Measurements from ENCODE around the gene CIT. TPM values are rescaled to one million over a fixed set of nuclear protein-coding genes. Genes with fewer than 3 reads are reported as not detected.

Gene CIT
- total and polyA plus RNA-seq, 8 donors, result 0.38 to 2.7 (median 0.84) TPM

DNA sequence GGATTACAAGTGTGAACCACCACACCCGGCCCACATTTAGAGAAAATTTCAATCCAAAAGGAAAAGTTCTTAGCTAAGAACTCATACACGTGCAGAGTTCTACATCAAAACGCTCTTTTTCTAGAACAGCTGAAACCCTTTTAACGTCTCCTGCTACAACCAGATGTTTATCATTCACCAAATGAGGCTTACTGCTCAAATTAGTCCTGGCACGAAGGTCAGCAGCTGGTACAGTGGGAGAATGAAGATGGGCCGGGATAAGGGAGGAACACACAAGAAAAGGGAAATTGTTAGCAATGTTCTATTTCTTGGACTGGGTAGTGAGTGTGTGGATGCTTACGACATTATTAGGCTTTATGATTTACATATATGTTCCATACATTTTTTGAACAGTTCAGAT is 171.9 kb downstream of the CIT start:
- no peaks in the 10 kb centered on the region for H3K4me1 ChIP-seq
- WGBS, 2 donors, result 91 to 96% methylated on average over 7 of the region's 7 CpGs
- H3K27me3 ChIP-seq, result no peaks in the 10 kb centered on the region
- ATAC-seq (no peak), DNase-seq (no peak), FAIRE-seq (no peak)
- H3K9me3 ChIP-seq, result no peaks in the 10 kb centered on the region
- H3K4me3 ChIP-seq, result no peak overlapping the region
- TF ChIP-seq, protein P1, sequence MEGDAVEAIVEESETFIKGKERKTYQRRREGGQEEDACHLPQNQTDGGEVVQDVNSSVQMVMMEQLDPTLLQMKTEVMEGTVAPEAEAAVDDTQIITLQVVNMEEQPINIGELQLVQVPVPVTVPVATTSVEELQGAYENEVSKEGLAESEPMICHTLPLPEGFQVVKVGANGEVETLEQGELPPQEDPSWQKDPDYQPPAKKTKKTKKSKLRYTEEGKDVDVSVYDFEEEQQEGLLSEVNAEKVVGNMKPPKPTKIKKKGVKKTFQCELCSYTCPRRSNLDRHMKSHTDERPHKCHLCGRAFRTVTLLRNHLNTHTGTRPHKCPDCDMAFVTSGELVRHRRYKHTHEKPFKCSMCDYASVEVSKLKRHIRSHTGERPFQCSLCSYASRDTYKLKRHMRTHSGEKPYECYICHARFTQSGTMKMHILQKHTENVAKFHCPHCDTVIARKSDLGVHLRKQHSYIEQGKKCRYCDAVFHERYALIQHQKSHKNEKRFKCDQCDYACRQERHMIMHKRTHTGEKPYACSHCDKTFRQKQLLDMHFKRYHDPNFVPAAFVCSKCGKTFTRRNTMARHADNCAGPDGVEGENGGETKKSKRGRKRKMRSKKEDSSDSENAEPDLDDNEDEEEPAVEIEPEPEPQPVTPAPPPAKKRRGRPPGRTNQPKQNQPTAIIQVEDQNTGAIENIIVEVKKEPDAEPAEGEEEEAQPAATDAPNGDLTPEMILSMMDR (IDR thresholded peaks at IDR 0.05), result no peak
- intact Hi-C loops (cut with DNase I), result no loop called here
- H3K27ac ChIP-seq, result no peak overlapping the region
- no peaks in the 10 kb centered on the region for H3K36me3 ChIP-seq

DNA sequence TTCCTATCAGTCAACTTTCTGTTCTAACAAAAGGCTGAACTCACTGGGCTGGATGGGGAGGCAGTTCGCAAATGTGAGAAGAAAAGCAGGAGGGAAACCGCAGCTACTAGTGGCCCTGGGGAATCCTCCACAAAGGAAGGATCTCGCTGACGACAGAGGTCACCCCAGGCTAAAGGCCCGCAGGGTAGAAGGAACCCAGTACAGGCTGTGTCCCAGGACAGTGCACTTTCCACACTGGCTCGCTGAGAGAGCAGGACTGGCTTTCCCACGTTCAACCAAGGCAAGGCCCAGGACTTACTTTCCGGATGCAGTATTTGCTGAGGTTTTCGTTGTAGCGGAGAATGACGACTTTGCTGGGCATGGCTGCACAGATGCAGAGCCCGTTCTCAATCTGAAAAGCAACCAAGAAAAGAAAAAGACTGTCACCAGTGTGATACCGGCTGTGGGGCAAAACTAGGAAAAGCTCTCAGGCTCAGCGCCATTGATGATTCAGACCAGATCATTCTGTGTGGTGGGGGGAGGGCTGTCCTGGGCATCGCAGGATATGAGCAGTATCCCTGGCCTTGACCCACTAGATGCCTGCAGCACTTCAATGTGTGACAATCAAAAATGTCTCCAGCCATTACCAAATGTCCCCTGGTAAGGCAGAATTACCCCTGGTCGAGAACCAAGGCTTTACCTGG is 172.9 kb downstream of the CIT start:
- Histone ChIP-seq H3K4me1 (no peaks in the 10 kb centered on the region), H3K4me3 (no peak overlapping the region), H3K36me3 (no peaks in the 10 kb centered on the region), H3K27ac (no peak overlapping the region), H3K27me3 (no peaks in the 10 kb centered on the region), H3K9me3 (no peaks in the 10 kb centered on the region)
- DNase-seq (no peak), FAIRE-seq (no peak), ATAC-seq (no peak)
- intact Hi-C loops (cut with DNase I), result no loop called here
- TF ChIP-seq, protein P1 (IDR thresholded peaks at IDR 0.05), result no peak
- WGBS, 2 donors, result 92 to 93% methylated on average over 16 of the region's 16 CpGs

DNA sequence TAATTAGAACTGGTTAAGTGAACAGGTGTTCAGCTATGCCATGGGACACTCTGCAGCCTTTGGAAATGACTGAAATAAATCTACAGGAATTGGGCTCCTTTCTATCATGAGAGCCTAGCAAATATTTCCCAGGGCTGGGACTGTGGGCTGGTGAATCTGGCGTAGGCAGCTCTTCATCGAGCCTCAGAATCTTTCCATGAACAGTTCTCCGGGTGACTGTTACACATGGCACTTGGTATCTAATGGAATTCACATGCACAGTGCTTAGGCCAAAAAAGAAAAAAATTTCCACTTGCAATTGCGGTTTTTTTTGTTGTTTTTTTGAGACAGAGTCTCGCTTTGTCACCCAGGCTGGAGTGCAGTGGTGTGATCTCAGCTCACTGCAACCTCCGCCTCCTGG is 177.0 kb downstream of the CIT start:
- Histone ChIP-seq H3K27ac (no peak overlapping the region), H3K27me3 (no peaks in the 10 kb centered on the region), H3K36me3 (no peaks in the 10 kb centered on the region), H3K4me3 (no peak overlapping the region), H3K9me3 (no peaks in the 10 kb centered on the region), H3K4me1 (peaks cover 0 to under 1% (median 0%) of the 10 kb centered on the region in 3 donors)
- intact Hi-C loops (cut with DNase I), result no loop called here
- ATAC-seq (no peak), FAIRE-seq (no peak), DNase-seq (no peak)
- WGBS, 2 donors, result 97 to 98% methylated on average over 6 of the region's 6 CpGs
- TF ChIP-seq, protein P1 (IDR thresholded peaks at IDR 0.05), result no peak

DNA sequence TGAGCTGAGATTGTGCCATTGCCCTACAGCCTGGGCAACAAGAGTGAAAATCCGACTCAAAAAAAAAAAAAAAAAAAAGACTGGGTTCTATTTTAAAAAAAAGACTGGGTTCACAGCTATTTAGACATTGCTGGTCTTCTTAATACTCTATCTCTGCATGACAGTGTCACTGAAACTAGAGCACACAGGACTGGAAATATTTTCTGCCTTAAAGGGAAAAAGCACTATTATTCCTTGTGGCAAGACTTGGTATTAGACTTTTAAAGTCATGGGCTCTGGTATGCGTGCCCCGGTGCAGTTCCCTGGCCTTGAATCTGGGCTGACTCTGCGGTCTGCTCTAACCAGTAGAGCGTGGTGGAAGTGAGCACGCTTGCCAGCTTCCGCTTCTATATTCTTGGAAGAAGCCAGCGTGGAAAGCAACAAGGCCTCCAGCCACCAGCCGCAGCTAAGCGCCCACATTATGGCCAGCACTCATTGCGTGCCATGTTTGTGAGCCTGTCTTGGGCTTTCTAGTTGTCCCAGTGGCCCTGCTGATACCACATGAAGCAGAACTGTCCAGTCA is 177.8 kb downstream of the CIT start:
- H3K27ac ChIP-seq, result no peak overlapping the region
- peaks cover 0 to 3% (median 2%) of the 10 kb centered on the region in 3 donors for H3K4me1 ChIP-seq
- ATAC-seq, result no peak
- TF ChIP-seq, protein P1 (IDR thresholded peaks at IDR 0.05), result no peak
- DNase-seq, result no peak
- H3K4me3 ChIP-seq, result no peak overlapping the region
- intact Hi-C loops (cut with DNase I), result no loop called here
- H3K27me3 ChIP-seq, result no peaks in the 10 kb centered on the region
- 95 to 96% methylated on average over 11 of the region's 11 CpGs for WGBS, 2 donors
- H3K9me3 ChIP-seq, result no peaks in the 10 kb centered on the region
- no peak for FAIRE-seq
- no peaks in the 10 kb centered on the region for H3K36me3 ChIP-seq

DNA sequence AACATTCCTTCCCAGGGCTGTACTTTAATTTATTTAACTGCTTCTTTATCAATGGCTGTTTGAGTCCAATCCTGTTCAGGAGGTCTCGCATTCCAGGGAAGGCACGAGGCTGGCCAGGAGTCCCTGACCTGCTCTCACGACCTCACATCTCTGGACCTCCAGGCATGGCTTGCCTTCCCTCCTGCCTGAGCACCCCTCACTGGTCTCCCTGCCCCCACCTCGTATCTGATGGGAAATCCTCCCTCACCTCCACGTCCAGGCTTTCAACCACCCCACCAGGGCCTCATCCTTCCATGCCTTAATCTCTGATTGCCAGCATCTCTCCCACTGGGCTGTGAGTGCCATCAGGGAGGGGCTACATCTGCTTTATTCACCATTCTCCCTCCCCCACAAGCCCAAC is 180.2 kb downstream of the CIT start:
- no peak overlapping the region for H3K4me3 ChIP-seq
- intact Hi-C loops (cut with DNase I), result no loop called here
- H3K27ac ChIP-seq, result no peak overlapping the region
- no peaks in the 10 kb centered on the region for H3K27me3 ChIP-seq
- no peak for FAIRE-seq
- no peaks in the 10 kb centered on the region for H3K36me3 ChIP-seq
- ATAC-seq, result no peak
- no peaks in the 10 kb centered on the region for H3K9me3 ChIP-seq
- DNase-seq, result no peak
- TF ChIP-seq, protein P1 (IDR thresholded peaks at IDR 0.05), result no peak
- H3K4me1 ChIP-seq, result peaks cover 11 to 25% (median 22%) of the 10 kb centered on the region in 3 donors
- 74 to 79% methylated on average over 5 of the region's 5 CpGs for WGBS, 2 donors

Data from pancreas (tissue), 10 donors.